ENCODE results near the gene PTOV1. TPM values are rescaled to one million over a fixed set of nuclear protein-coding genes. Genes with fewer than 3 reads are reported as not detected.

Gene PTOV1
- total and polyA plus RNA-seq, 2 of the 13 experiments (the other 11 are each of a cell fraction or from before 2014, with no cell fraction given): 63.5 to 68.5 TPM

DNA sequence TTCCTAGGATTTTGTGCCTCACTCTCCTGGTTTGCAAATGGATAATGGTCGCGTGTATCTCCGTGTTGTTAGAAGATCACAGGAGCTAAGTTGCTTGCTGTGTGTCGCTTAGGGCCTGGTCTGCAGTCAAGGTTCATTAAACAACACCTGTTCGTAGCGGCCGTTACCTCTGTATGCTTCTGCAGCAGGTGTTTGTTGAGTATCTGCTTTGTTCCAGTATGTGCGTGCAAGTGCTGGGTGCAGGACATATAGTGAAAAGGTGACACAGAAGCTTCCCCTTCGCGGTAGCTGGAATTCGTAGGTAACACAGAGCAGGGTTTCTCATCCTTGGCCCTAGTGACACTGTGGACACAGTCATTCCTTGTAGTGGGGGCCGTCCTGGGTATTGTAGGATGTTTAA is 27.5 kb upstream of the PTOV1 start:
- peaks cover 5 to 21% of the 10 kb centered on the region in 2 experiments; a peak in 4 of 5 replicates for H3K36me3 ChIP-seq (replicated peaks in 1 of 2; ENCODE audit: control insufficient read depth in 1 of 2, insufficient read depth in 2 of 2, low read length in 2 of 2)
- BruUV-seq (replicated peaks): no TSS peak
- no peaks in the 10 kb centered on the region for H3K9me3 ChIP-seq (ENCODE audit: low read length)
- intact Hi-C loops (cut with micrococcal nuclease; ENCODE audit: unreplicated experiment): no loop called here
- peaks cover 11% of the 10 kb centered on the region for H3K4me1 ChIP-seq (ENCODE audit: insufficient read depth, low read length)
- H3K4me2 ChIP-seq (ENCODE audit: low read depth, low read length): no peak overlapping the region
- no peak for DNase-seq (ENCODE audit: low spot score)
- no peak for FAIRE-seq
- TF ChIP-seq U2AF1 (optimal IDR thresholded peaks at IDR 0.05; ENCODE audit: low read depth, low read length) (no peak), ZKSCAN5 (CRISPR knock-in tag; IDR thresholded peaks at IDR 0.05) (no peak), ATF1 (CRISPR knock-in tag; IDR thresholded peaks at IDR 0.05) (no peak), SYNCRIP (IDR thresholded peaks at IDR 0.05; ENCODE audit: insufficient read depth, low read depth, low read length) (no peak), RORA (CRISPR knock-in tag; IDR thresholded peaks at IDR 0.05) (no peak), TBL1XR1 (IDR thresholded peaks at IDR 0.05; ENCODE audit: borderline replicate concordance, low read length, partially characterized antibody) (no peak), ZFP36 (IDR thresholded peaks at IDR 0.05; ENCODE audit: borderline replicate concordance, low read depth, low read length, partially characterized antibody) (no peak), TP53 (CRISPR knock-in tag; conservative IDR thresholded peaks at IDR 0.05) (no peak), ZC3H13 (CRISPR knock-in tag; IDR thresholded peaks at IDR 0.05) (no peak), SMC3 (IDR thresholded peaks at IDR 0.05; ENCODE audit: low read length) (no peak), BHLHE40 (IDR thresholded peaks at IDR 0.05; ENCODE audit: low read length) (no peak), ZNF101 (CRISPR knock-in tag; IDR thresholded peaks at IDR 0.05; ENCODE audit: borderline replicate concordance, low read depth) (no peak), NFE2 (CRISPR knock-in tag; IDR thresholded peaks at IDR 0.05) (no peak), YY1 (IDR thresholded peaks at IDR 0.05; ENCODE audit: insufficient read depth, insufficient replicate concordance, low read depth, low read length) (no peak)
- TF ChIP-seq, protein P1, sequence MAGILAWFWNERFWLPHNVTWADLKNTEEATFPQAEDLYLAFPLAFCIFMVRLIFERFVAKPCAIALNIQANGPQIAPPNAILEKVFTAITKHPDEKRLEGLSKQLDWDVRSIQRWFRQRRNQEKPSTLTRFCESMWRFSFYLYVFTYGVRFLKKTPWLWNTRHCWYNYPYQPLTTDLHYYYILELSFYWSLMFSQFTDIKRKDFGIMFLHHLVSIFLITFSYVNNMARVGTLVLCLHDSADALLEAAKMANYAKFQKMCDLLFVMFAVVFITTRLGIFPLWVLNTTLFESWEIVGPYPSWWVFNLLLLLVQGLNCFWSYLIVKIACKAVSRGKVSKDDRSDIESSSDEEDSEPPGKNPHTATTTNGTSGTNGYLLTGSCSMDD (CRISPR knock-in tag; IDR thresholded peaks at IDR 0.05): no peak
- TF ChIP-seq, protein P2, sequence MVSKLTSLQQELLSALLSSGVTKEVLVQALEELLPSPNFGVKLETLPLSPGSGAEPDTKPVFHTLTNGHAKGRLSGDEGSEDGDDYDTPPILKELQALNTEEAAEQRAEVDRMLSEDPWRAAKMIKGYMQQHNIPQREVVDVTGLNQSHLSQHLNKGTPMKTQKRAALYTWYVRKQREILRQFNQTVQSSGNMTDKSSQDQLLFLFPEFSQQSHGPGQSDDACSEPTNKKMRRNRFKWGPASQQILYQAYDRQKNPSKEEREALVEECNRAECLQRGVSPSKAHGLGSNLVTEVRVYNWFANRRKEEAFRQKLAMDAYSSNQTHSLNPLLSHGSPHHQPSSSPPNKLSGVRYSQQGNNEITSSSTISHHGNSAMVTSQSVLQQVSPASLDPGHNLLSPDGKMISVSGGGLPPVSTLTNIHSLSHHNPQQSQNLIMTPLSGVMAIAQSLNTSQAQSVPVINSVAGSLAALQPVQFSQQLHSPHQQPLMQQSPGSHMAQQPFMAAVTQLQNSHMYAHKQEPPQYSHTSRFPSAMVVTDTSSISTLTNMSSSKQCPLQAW (CRISPR knock-in tag; IDR thresholded peaks at IDR 0.05): no peak
- TF ChIP-seq, protein P3, sequence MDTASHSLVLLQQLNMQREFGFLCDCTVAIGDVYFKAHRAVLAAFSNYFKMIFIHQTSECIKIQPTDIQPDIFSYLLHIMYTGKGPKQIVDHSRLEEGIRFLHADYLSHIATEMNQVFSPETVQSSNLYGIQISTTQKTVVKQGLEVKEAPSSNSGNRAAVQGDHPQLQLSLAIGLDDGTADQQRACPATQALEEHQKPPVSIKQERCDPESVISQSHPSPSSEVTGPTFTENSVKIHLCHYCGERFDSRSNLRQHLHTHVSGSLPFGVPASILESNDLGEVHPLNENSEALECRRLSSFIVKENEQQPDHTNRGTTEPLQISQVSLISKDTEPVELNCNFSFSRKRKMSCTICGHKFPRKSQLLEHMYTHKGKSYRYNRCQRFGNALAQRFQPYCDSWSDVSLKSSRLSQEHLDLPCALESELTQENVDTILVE (CRISPR knock-in tag; IDR thresholded peaks at IDR 0.05): no peak
- TF ChIP-seq, protein P4, sequence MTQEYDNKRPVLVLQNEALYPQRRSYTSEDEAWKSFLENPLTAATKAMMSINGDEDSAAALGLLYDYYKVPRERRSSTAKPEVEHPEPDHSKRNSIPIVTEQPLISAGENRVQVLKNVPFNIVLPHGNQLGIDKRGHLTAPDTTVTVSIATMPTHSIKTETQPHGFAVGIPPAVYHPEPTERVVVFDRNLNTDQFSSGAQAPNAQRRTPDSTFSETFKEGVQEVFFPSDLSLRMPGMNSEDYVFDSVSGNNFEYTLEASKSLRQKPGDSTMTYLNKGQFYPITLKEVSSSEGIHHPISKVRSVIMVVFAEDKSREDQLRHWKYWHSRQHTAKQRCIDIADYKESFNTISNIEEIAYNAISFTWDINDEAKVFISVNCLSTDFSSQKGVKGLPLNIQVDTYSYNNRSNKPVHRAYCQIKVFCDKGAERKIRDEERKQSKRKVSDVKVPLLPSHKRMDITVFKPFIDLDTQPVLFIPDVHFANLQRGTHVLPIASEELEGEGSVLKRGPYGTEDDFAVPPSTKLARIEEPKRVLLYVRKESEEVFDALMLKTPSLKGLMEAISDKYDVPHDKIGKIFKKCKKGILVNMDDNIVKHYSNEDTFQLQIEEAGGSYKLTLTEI (CRISPR knock-in tag; conservative IDR thresholded peaks at IDR 0.05): no peak
- TF ChIP-seq, protein P5, sequence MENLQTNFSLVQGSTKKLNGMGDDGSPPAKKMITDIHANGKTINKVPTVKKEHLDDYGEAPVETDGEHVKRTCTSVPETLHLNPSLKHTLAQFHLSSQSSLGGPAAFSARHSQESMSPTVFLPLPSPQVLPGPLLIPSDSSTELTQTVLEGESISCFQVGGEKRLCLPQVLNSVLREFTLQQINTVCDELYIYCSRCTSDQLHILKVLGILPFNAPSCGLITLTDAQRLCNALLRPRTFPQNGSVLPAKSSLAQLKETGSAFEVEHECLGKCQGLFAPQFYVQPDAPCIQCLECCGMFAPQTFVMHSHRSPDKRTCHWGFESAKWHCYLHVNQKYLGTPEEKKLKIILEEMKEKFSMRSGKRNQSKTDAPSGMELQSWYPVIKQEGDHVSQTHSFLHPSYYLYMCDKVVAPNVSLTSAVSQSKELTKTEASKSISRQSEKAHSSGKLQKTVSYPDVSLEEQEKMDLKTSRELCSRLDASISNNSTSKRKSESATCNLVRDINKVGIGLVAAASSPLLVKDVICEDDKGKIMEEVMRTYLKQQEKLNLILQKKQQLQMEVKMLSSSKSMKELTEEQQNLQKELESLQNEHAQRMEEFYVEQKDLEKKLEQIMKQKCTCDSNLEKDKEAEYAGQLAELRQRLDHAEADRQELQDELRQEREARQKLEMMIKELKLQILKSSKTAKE (CRISPR knock-in tag; IDR thresholded peaks at IDR 0.05; ENCODE audit: borderline replicate concordance): no peak
- POLR2A ChIA-PET: no interaction called here
- WGBS (ENCODE audit: low lambda C conversion rate): 95% methylated on average over 12 of the region's 12 CpGs
- in situ Hi-C loops (cut with HindIII; ENCODE audit: extremely low pct_ligation_motif_present, low pct_unique_long_range_greater_than_20kb): no loop called here
- no peak overlapping the region for H2AFZ ChIP-seq (ENCODE audit: low read length)
- no peaks in the 10 kb centered on the region for H3K27me3 ChIP-seq (ENCODE audit: control insufficient read depth in 1 of 2, insufficient read depth in 2 of 2, low read length in 2 of 2)
- no peak for ATAC-seq
- no peaks in the 10 kb centered on the region for H4K20me1 ChIP-seq (ENCODE audit: insufficient read depth, low read length)
- CTCF ChIA-PET (ENCODE audit: low intra/inter-chr PET ratio, low total read pairs): no interaction called here
- H3K79me2 ChIP-seq (ENCODE audit: insufficient read depth, low read length): peaks cover 17% of the 10 kb centered on the region
- no peak overlapping the region for H3K27ac ChIP-seq (ENCODE audit: extremely low read length, insufficient read depth, low read length)
- H3K4me3 ChIP-seq (replicated peaks in 1 of 3; ENCODE audit: insufficient read depth in 1 of 3, low read depth in 2 of 3, low read length in 3 of 3): no peak overlapping the region
- no peak overlapping the region for H3K9ac ChIP-seq (ENCODE audit: insufficient read depth, low read depth, low read length)

All from HepG2 (cell line).